GOT3 (cell line): ENCODE results near the gene CUL4A.
"Not testable (repeated sequence)": the region's sequence is repeated elsewhere in the genome, so short reads cannot be mapped to it uniquely, and the experiment has no call there.

Experiments
- DNase-seq: peaks from one replicate; lab custom pipeline; 2025; ENCODE audit warnings: mixed read lengths; lab: John Stamatoyannopoulos, UW

CUL4A gene

GRCh38 chr13:113239357-113239756 lies 29.9 kb downstream of the CUL4A start:
- DNase-seq: no peak

GRCh38 chr13:113239986-113240385 lies 30.6 kb downstream of the CUL4A start:
- DNase-seq: no peak

- not testable (repeated sequence) for DNase-seq
Observed at GRCh38 chr13:113241623-113242022, 32.2 kb downstream of the CUL4A start.

- no peak for DNase-seq
Observed at GRCh38 chr13:113243847-113244246, 34.4 kb downstream of the CUL4A start.

- no peak for DNase-seq
Observed at GRCh38 chr13:113245849-113246796, 36.7 kb downstream of the CUL4A start.

GRCh38 chr13:113252516-113253095 lies 43.2 kb downstream of the CUL4A start:
- DNase-seq: no peak

- not testable (repeated sequence) for DNase-seq
Observed at GRCh38 chr13:113257908-113258307, 48.5 kb downstream of the CUL4A start.

GRCh38 chr13:113258321-113259054 lies 49.1 kb downstream of the CUL4A start:
- DNase-seq: no peak

- no peak for DNase-seq
Observed at GRCh38 chr13:113260996-113261395, 51.6 kb downstream of the CUL4A start.

GRCh38 chr13:113263016-113263415 lies 53.6 kb downstream of the CUL4A start:
- not testable (repeated sequence) for DNase-seq

GRCh38 chr13:113267642-113268405 lies 58.4 kb downstream of the CUL4A start:
- DNase-seq: no peak

GRCh38 chr13:113272031-113272430 lies 62.6 kb downstream of the CUL4A start:
- DNase-seq: no peak

- no peak for DNase-seq
Observed at GRCh38 chr13:113272701-113273181, 63.3 kb downstream of the CUL4A start.

GRCh38 chr13:113273321-113273720 lies 63.9 kb downstream of the CUL4A start:
- no peak for DNase-seq

GRCh38 chr13:113273851-113274590 lies 64.6 kb downstream of the CUL4A start:
- DNase-seq: no peak

GRCh38 chr13:113274721-113275120 lies 65.3 kb downstream of the CUL4A start:
- no peak for DNase-seq

- DNase-seq: no peak
Observed at GRCh38 chr13:113275387-113275786, 66.0 kb downstream of the CUL4A start.

- no peak for DNase-seq
Observed at GRCh38 chr13:113280126-113280525, 70.7 kb downstream of the CUL4A start.

GRCh38 chr13:113283904-113284303 lies 74.5 kb downstream of the CUL4A start:
- DNase-seq: no peak

GRCh38 chr13:113288880-113289279 lies 79.5 kb downstream of the CUL4A start:
- DNase-seq: no peak

GRCh38 chr13:113291129-113291528 lies 81.7 kb downstream of the CUL4A start:
- no peak for DNase-seq
